ENCODE measurements around the gene AHCY.
"Not testable (repeated sequence)": the region's sequence is repeated elsewhere in the genome, so short reads cannot be mapped to it uniquely, and the experiment has no call there.

The AHCY gene

DNA sequence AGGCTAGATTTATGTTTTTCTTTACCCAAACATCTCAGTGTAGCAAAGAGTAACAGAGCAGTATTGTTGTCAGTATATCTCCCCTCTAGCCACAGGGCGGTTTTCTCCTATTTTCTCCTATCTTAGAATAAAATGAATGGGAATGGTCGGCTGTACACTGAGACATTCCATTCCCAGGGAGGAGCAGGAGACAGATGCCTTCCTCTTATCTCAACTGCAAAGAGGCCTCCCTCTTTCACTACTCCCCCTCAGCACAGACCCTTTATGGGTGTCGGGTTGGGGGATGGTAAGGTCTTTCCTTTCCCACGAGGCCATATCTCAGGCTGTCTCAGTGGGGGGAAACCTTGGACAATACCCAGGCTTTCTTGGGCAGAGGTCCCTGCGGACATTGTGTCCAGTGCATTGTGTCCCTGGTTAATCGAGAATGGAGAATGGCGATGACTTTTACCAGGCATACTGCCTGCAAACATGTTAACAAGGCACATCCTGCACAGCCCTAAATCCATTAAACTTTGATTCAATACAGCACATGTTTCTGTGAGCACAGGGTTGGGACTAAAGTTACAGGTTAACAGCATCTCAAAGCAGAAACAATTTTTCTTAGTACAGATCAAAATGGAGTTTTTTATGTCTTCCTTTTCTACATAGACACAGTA lies 50.6 kb downstream of the AHCY start:
- DNase-seq: not testable (repeated sequence)

DNA sequence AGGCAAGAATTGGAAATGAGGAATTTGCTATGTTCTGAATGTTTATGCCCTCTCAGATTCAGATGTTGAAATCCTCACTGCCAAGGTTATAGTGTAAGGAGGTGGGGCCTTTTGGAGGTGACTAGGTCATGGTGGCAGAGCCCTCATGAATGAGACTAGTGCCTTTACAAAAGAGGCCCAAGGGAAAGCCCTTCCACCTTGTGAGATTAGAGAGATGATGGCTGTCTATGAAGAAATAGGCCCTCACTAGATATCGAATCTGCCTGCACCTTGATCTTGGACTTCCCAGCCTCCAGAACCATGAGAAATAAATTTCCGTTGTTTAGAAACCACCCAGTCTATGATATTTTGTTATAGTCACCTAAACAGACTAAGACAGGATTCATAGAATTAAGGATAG lies 51.5 kb downstream of the AHCY start:
- DNase-seq: no peak

DNA sequence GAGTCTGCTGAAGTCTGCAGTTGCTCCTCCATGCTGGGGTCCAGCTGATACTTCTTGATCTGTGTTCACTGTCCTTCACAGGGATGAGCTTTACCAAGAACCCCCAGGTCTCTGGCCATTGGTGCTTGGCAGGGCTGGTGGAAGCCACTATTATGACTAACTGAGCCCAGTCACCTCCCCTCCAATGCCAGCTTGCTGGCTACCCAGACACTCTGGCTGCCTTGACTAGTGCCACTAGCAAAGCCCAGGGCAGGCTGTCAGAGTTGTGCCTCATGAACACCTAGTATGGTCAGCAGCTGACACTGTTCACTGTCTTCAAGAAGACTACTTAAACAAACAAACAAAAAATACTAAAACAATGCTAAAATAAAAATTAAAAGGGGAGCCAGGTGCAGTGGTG lies 53.1 kb downstream of the AHCY start:
- no peak for DNase-seq

DNA sequence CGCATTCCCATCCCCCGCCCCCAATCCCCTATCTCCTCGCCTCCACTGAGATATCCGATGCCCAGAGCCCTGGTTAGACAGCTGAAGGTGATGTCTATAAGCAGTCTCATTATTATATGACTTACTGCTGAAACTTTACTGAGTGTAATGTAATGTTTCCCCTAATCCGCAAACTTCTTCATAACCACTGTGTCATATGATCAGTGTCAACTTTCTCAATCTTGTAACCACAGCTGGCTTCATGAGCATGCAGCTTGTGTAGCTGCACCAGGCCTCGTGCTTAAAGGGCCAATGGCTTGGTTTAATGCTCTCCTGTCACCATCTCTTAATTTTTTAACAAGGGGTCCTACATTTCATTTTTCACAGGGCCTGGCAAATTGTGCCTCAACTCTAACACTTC lies 53.9 kb downstream of the AHCY start:
- no peak for DNase-seq

- no peak for DNase-seq
Observed at GRCh38 chr20:34246126-34246626, 57.0 kb downstream of the AHCY start.

DNA sequence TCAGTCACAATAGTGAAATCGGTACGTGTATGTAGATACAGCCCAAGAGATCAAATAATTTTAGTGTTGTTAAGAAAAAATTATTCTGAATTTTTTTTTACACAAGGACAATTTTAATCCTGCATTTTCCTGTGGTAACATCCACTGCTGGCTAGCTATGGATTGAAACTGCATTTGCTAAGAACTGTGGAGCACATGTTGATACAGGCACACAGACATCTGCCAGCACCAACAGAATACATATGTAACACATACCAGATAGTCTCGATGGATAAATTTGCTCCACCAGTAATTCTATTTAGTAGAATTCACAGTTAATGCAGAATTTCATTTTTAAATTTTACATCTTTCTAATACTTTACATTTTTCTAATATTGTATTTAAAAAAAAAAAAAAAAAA lies 59.8 kb downstream of the AHCY start:
- no peak for DNase-seq

- DNase-seq: no peak
Observed at GRCh38 chr20:34242879-34243278, 60.3 kb downstream of the AHCY start.

DNA sequence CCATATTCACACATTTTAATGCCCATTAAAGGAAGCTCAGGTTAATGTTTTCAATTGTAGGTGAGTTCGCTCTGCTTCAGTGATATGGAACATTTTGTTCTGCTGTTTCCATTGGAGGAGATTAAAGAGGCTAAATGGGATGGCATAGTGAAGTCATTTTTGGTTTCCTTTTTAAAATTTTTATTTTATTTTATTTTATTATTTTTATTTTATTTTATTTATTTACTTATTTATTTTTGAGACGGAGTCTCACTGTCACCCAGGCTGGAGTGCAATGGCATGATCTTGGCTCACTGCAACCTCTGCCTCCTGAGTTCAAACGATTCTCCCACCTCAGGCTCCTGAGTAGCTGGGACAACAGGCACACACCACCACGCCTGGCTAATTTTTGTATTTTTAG lies 61.1 kb downstream of the AHCY start:
- not testable (repeated sequence) for DNase-seq

DNA sequence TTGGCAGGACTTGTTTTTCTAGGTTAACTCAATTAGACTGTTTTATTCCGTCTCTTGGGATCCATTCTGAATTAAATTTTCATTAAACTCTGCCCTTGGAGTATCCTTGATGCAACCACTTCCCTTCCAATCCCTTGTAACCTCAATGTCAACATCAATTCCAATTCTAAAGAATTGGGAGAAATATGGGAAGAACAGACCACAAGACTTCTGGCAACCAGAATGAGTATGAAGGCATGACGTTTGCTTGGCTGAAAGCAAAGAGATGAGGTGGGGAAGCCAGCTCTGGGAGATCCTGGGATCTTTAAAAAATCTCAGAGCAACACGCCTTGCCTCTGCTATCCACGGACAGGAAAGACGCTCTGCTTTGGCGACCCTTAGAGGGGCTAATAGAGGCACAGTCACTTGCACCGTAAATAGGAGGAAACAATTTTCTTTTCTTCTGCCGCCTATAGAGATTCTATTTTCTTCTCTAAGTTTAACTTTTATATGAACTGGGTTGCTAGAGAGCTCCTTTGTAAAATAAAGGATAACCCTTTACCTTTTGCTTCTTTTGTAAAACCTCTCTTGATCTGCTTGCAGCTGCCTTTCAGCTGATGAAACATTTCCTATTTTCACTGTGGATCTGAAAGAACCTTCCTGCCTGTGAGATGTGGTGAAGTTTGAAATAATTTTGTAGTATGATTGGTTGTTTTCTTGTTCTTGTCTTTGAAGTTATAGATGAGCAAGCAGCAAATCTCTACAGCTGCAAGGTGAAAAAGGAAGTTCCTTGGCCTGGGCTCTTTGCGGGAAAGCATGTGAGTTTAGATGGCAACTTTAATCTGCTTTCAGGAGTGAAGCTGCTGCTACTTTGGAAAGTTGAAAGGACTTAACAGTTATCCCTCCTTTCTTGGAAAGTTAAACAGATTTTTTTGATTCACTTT lies 62.2 kb downstream of the AHCY start, which contains the start of gene ASIP:
ASIP (plus strand) TSS at position 731 of the 923 bp plus-strand sequence. CDS start 18,952 bp downstream, outside the sequence.
- no peak for DNase-seq

GRCh38 chr20:34240121-34240520 lies 63.0 kb downstream of the AHCY start:
- no peak for DNase-seq

DNA sequence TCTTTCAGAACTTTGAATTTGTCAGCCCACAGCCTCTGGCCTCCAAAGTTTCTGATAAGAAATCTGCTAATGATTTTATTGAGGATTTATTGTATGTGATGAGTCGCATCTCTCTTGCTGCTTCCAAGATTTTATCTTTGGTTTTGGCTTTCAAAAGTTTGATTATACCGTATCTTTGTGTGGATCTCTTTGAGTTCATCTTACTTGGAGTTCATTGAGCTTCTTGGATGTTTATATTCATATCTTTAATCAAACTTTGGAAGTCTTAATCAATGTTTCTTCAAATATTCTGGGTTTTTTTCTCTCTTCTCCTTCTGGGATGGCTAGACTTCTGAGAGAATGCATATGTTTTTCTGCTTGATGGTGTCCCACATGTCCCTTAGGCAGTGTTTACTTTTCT lies 65.2 kb downstream of the AHCY start:
- no peak for DNase-seq

GRCh38 chr20:34235875-34236274 lies 67.3 kb downstream of the AHCY start:
- DNase-seq: no peak

GRCh38 chr20:34233687-34234086 lies 69.5 kb downstream of the AHCY start:
- no peak for DNase-seq

- no peak for DNase-seq
Observed at GRCh38 chr20:34232494-34233087, 70.6 kb downstream of the AHCY start.

- DNase-seq: no peak
Observed at GRCh38 chr20:34231634-34232033, 71.5 kb downstream of the AHCY start.
